Smooth muscle cell (in vitro differentiated cells): Measurements from ENCODE around the gene KATNBL1. TPM values are rescaled to one million over a fixed set of nuclear protein-coding genes. Genes with fewer than 3 reads are reported as not detected.

ENCODE experiments used
- DNase-seq: peaks from one replicate; lab custom pipeline; 2025; ENCODE audit not compliant: unreplicated experiment; lab: John Stamatoyannopoulos, UW
- H2AFZ ChIP-seq: fragments of 200-600 bp; sonication (generic); 2 replicates; pipeline ENCODE4 v1.6.0; 2016; ENCODE audit warnings: antibody characterized with exemption, low read depth, mild to moderate bottlenecking
- H3F3A ChIP-seq: fragments of 200-600 bp; sonication (generic); 2 replicates; pipeline ENCODE4 v1.6.0; 2017; ENCODE audit warnings: antibody characterized with exemption, low read depth
- H3K27ac ChIP-seq: fragments of 200-600 bp; sonication (generic); 2 replicates; pipeline ENCODE4 v1.5.1; 2016; ENCODE audit warnings: low read depth, mild to moderate bottlenecking
- H3K27me3 ChIP-seq: fragments of 200-600 bp; sonication (generic); 2 replicates; pipeline ENCODE4 v1.6.1; 2016; ENCODE audit warnings: low read depth, mild to moderate bottlenecking
- H3K36me3 ChIP-seq: fragments of 200-600 bp; sonication (generic); 2 replicates; pipeline ENCODE4 v1.5.1; 2016; ENCODE audit warnings: low read depth
- H3K4me1 ChIP-seq: fragments of 200-600 bp; sonication (generic); 2 replicates; pipeline ENCODE4 v1.5.1; 2016; ENCODE audit warnings: low read depth
- H3K4me2 ChIP-seq: fragments of 200-600 bp; sonication (generic); 2 replicates; pipeline ENCODE4 v1.6.0; 2016; ENCODE audit warnings: mild to moderate bottlenecking
- H3K4me3 ChIP-seq: fragments of 200-600 bp; sonication (generic); 2 replicates; pipeline ENCODE4 v1.5.1; 2016; ENCODE audit warnings: mild to moderate bottlenecking
- H3K79me2 ChIP-seq: fragments of 200-600 bp; sonication (generic); 2 replicates; pipeline ENCODE4 v1.6.0; 2016; ENCODE audit warnings: low read depth, mild to moderate bottlenecking
- H3K9ac ChIP-seq: fragments of 200-600 bp; sonication (generic); 2 replicates; pipeline ENCODE4 v1.6.0; 2016; ENCODE audit warnings: low read depth
- H3K9me3 ChIP-seq: fragments of 200-600 bp; sonication (generic); replicated peaks from 2 replicates; pipeline ENCODE4 v1.5.1; 2016; ENCODE audit warnings: low read depth
- H4K20me1 ChIP-seq: fragments of 200-600 bp; sonication (generic); 2 replicates; pipeline ENCODE4 v1.6.0; 2016; ENCODE audit warnings: low read depth
- CTCF ChIP-seq: fragments of 200-600 bp; sonication (generic); IDR thresholded peaks from 2 replicates; pipeline ENCODE4 v1.5.1; 2017; ENCODE audit warnings: borderline replicate concordance, mild to moderate bottlenecking, antibody characterized with exemption; ENCODE audit not compliant: insufficient read depth, poor library complexity, severe bottlenecking
- WGBS: methylation state at CpG from one replicate; pipeline ENCODE4 v1.1.7; 2016; ENCODE audit warnings: low lambda C conversion rate; 5-methylcytosine and 5-hydroxymethylcytosine counted together
- polyA plus RNA-seq: library from polyadenylated mRNA; unstranded; fragments of >200 nt; fragmentation: Nextera tagmentation; extraction: Ambion mirVana; gene quantifications from 2 replicates; pipeline ENCODE4 v1.2.1, GENCODE V29; 2016
- total RNA-seq: library from RNA; depleted of rRNA; stranded (reverse); fragments of >200 nt; gene quantifications from 2 replicates; pipeline ENCODE4 v1.2.3, GENCODE V29; 2014

KATNBL1 gene
- total and polyA plus RNA-seq, 2 experiments from 2014 or later = 62.3 to 91.8 TPM

GRCh38 chr15:34119291-34119690 is 90.6 kb downstream of the KATNBL1 start:
- WGBS = 61% methylated on average over 4 of the region's 4 CpGs
- Histone ChIP-seq H3F3A (peaks cover 6% of the 10 kb centered on the region), H3K4me2 (no peak overlapping the region), H3K36me3 (no peaks in the 10 kb centered on the region), H3K4me1 (peaks cover 5% of the 10 kb centered on the region), H3K4me3 (no peak overlapping the region), H4K20me1 (no peaks in the 10 kb centered on the region), H3K27ac (peak overlapping the region; percentile 31), H3K27me3 (no peaks in the 10 kb centered on the region), H2AFZ (no peak overlapping the region), H3K79me2 (no peaks in the 10 kb centered on the region), H3K9ac (no peak overlapping the region), H3K9me3 (no peaks in the 10 kb centered on the region)
- no peak for DNase-seq
- no peak for TF ChIP-seq CTCF

- no peak for DNase-seq
- no peak overlapping the region for H3K9ac ChIP-seq
- 77% methylated on average over 2 of the region's 2 CpGs for WGBS
Observed at GRCh38 chr15:34116620-34117019, 93.3 kb downstream of the KATNBL1 start.

GRCh38 chr15:34114739-34115138 is 95.2 kb downstream of the KATNBL1 start:
- H3K27me3 ChIP-seq = no peaks in the 10 kb centered on the region
- DNase-seq = no peak
- no peaks in the 10 kb centered on the region for H3F3A ChIP-seq
- H3K36me3 ChIP-seq = no peaks in the 10 kb centered on the region
- WGBS = 100% methylated on average over 3 of the region's 3 CpGs
- H3K4me3 ChIP-seq = no peak overlapping the region
- no peak overlapping the region for H3K27ac ChIP-seq
- no peak for TF ChIP-seq CTCF
- no peaks in the 10 kb centered on the region for H3K4me1 ChIP-seq
- H3K9me3 ChIP-seq = no peaks in the 10 kb centered on the region
- H3K4me2 ChIP-seq = no peak overlapping the region
- H3K79me2 ChIP-seq = no peaks in the 10 kb centered on the region
- H4K20me1 ChIP-seq = no peaks in the 10 kb centered on the region
- H2AFZ ChIP-seq = no peak overlapping the region
- no peak overlapping the region for H3K9ac ChIP-seq

More at GRCh38 chr15:34116620-34117019, 93.3 kb downstream of the KATNBL1 start:
- no peaks in the 10 kb centered on the region for H3K79me2 ChIP-seq
- no peaks in the 10 kb centered on the region for H3K27me3 ChIP-seq
- H2AFZ ChIP-seq = no peak overlapping the region
- H3F3A ChIP-seq = no peaks in the 10 kb centered on the region
- H3K4me2 ChIP-seq = no peak overlapping the region
- H3K4me3 ChIP-seq = no peak overlapping the region
- TF ChIP-seq CTCF = no peak
- H3K27ac ChIP-seq = no peak overlapping the region
- H3K9me3 ChIP-seq = no peaks in the 10 kb centered on the region
- no peaks in the 10 kb centered on the region for H3K4me1 ChIP-seq
- no peaks in the 10 kb centered on the region for H4K20me1 ChIP-seq
- no peaks in the 10 kb centered on the region for H3K36me3 ChIP-seq

GRCh38 chr15:34114215-34114614 is 95.7 kb downstream of the KATNBL1 start:
- H2AFZ ChIP-seq = no peak overlapping the region

More at GRCh38 chr15:34114215-34114614, 95.7 kb downstream of the KATNBL1 start:
- Histone ChIP-seq H3F3A (no peaks in the 10 kb centered on the region), H3K4me3 (no peak overlapping the region), H3K4me1 (no peaks in the 10 kb centered on the region), H3K27ac (no peak overlapping the region), H4K20me1 (no peaks in the 10 kb centered on the region), H3K36me3 (no peaks in the 10 kb centered on the region), H3K27me3 (no peaks in the 10 kb centered on the region), H3K9me3 (no peaks in the 10 kb centered on the region), H3K9ac (no peak overlapping the region), H3K4me2 (no peak overlapping the region), H3K79me2 (no peaks in the 10 kb centered on the region)
- 50% methylated on average over 2 of the region's 2 CpGs for WGBS
- DNase-seq = no peak
- TF ChIP-seq CTCF = no peak
